Measurements from ENCODE around the gene RARB. TPM values are rescaled to one million over a fixed set of nuclear protein-coding genes. Genes with fewer than 3 reads are reported as not detected.

RARB gene
- total and polyA plus RNA-seq, 10 donors: 1.5 to 13.0 (median 7.5) TPM

DNA sequence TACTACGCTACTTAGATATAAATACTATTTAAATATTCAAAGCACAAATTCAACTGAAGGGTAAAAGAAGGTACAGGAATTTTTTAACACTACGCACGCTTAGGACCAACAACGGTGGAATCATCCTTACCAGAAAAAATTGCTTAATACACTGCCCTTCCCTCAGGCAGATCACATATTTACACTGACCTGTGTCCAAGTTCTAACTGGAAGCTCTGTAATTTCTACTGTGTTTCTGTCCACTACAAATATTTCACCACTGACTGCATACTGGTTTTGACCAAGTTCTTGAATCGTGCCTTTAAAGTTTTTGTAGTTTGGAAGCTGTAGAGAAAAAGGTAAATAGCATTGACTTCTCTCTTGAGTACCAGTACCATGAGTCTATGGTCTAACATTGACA lies 192.4 kb downstream of the RARB start:
- Histone ChIP-seq H3K9me3 (no peaks in the 10 kb centered on the region), H3K27me3 (replicated peaks in 1 of 7) (no peaks in the 10 kb centered on the region), H3K27ac (no peak overlapping the region), H3K4me3 (no peak overlapping the region), H3K4me1 (no peaks in the 10 kb centered on the region), H3K36me3 (peaks cover 0 to 100% (median 68%) of the 10 kb centered on the region in 6 donors)
- no peak for TF ChIP-seq POLR2AphosphoS5 (IDR thresholded peaks at IDR 0.05)
- TF ChIP-seq POLR2A (IDR thresholded peaks at IDR 0.05): no peak
- TF ChIP-seq, protein P1, sequence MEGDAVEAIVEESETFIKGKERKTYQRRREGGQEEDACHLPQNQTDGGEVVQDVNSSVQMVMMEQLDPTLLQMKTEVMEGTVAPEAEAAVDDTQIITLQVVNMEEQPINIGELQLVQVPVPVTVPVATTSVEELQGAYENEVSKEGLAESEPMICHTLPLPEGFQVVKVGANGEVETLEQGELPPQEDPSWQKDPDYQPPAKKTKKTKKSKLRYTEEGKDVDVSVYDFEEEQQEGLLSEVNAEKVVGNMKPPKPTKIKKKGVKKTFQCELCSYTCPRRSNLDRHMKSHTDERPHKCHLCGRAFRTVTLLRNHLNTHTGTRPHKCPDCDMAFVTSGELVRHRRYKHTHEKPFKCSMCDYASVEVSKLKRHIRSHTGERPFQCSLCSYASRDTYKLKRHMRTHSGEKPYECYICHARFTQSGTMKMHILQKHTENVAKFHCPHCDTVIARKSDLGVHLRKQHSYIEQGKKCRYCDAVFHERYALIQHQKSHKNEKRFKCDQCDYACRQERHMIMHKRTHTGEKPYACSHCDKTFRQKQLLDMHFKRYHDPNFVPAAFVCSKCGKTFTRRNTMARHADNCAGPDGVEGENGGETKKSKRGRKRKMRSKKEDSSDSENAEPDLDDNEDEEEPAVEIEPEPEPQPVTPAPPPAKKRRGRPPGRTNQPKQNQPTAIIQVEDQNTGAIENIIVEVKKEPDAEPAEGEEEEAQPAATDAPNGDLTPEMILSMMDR (IDR thresholded peaks at IDR 0.05 in 8 of 11, conservative IDR thresholded peaks at IDR 0.05 in 3 of 11): no peak
- intact Hi-C loops (cut with DNase I; ENCODE audit: low total_unique reads): no loop called here
- no peak for DNase-seq
- 95 to 98% (median 96%) methylated on average over 5 of the region's 5 CpGs for WGBS, 5 donors

DNA sequence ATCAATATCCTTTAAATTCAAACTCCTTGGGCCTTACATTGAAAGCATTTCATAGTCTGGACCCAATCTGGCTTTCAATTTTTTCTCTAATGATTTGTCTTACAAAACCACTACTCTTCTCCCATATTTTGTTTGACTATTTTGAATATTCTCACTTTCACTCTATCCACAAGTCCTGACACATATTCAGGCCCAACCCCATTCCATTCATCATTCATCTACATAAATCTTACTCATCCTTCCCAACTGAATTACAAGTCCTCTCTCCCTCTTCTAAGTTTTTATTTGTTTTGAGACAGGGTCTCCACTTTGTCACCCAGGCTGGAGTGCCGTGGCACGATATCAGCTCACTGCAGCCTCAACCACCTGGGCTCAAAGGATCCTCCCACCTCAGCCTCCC lies 193.0 kb downstream of the RARB start:
- no peaks in the 10 kb centered on the region for H3K9me3 ChIP-seq
- H3K36me3 ChIP-seq: peaks cover 0 to 100% (median 70%) of the 10 kb centered on the region in 6 donors
- TF ChIP-seq, protein P1 (IDR thresholded peaks at IDR 0.05 in 8 of 11, conservative IDR thresholded peaks at IDR 0.05 in 3 of 11): no peak
- no peak for DNase-seq
- no peaks in the 10 kb centered on the region for H3K4me1 ChIP-seq
- intact Hi-C loops (cut with DNase I; ENCODE audit: low total_unique reads): no loop called here
- H3K27me3 ChIP-seq (replicated peaks in 1 of 7): no peaks in the 10 kb centered on the region
- 98 to 100% (median 100%) methylated on average over 2 of the region's 2 CpGs for WGBS, 5 donors
- no peak overlapping the region for H3K27ac ChIP-seq
- H3K4me3 ChIP-seq: no peak overlapping the region

DNA sequence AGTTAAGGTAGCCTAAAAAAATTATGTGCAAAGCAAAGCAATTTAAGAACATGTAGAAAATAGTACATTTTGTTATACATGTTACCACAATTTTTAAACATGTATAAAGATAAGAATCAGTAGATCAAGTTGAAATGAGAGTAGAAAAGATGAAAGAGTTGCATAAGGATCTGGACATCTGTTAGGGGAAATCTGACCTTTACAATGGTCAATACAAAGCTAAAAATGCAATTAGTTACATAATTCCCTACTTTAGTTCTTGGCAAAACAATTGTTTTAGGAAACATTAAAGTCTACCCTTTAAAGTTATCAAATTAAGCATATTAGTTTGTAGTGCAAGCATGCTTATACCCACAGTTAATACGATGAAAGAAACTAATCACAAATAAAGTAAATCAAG lies 203.9 kb downstream of the RARB start:
- WGBS, 5 donors: 92 to 100% (median 95%) methylated on average over 1 of the region's 1 CpG
- Histone ChIP-seq H3K4me3 (no peak overlapping the region), H3K4me1 (peaks cover 0 to 22% (median 8%) of the 10 kb centered on the region in 6 donors), H3K9me3 (no peaks in the 10 kb centered on the region), H3K27ac (no peak overlapping the region), H3K27me3 (replicated peaks in 1 of 7) (no peaks in the 10 kb centered on the region), H3K36me3 (peaks cover 3 to 99% (median 65%) of the 10 kb centered on the region in 6 donors)
- intact Hi-C loops (cut with DNase I; ENCODE audit: low total_unique reads): no loop called here
- TF ChIP-seq, protein P1 (IDR thresholded peaks at IDR 0.05 in 8 of 11, conservative IDR thresholded peaks at IDR 0.05 in 3 of 11): no peak
- TF ChIP-seq POLR2AphosphoS5 (IDR thresholded peaks at IDR 0.05): no peak
- no peak for TF ChIP-seq POLR2A (IDR thresholded peaks at IDR 0.05)
- DNase-seq: no peak

DNA sequence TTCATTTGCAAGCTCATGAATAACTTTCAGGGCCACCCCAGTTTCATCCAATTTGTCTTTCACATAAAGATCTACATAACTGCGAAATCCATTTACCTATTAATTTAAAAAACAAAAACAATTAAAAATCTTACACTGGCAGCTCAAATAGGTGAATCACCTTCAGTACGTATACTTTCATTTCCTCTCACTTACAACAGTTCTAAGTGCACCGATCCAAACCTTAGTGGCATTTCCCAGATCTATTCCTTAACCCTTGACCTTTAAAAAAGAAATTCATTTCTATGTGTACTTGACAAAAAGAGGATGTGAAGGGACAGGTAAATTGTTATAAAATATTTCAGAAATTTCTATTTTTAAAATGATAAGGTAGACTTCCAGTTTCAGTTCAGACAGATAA lies 205.9 kb downstream of the RARB start:
- intact Hi-C loops (cut with DNase I; ENCODE audit: low total_unique reads): no loop called here
- H3K9me3 ChIP-seq: no peaks in the 10 kb centered on the region
- peaks cover 0 to 22% (median 8%) of the 10 kb centered on the region in 6 donors for H3K4me1 ChIP-seq
- no peak overlapping the region for H3K4me3 ChIP-seq
- peaks cover 3 to 97% (median 48%) of the 10 kb centered on the region in 6 donors for H3K36me3 ChIP-seq
- H3K27me3 ChIP-seq (replicated peaks in 1 of 7): no peaks in the 10 kb centered on the region
- TF ChIP-seq POLR2A (IDR thresholded peaks at IDR 0.05) (no peak), POLR2AphosphoS5 (IDR thresholded peaks at IDR 0.05) (no peak)
- TF ChIP-seq, protein P1 (IDR thresholded peaks at IDR 0.05 in 8 of 11, conservative IDR thresholded peaks at IDR 0.05 in 3 of 11): no peak
- H3K27ac ChIP-seq: no peak overlapping the region
- 75 to 83% (median 76%) methylated on average over 3 of the region's 3 CpGs for WGBS, 5 donors
- no peak for DNase-seq
